Testis (tissue), 2 donors: Measurements from ENCODE around the gene MAP2K5.

ENCODE experiments used
- CTCF ChIP-seq, 3 experiments: fragments of 450-650 bp in 2 of 3; fragments of 200-600 bp in 1 of 3; sonication (generic) in 1 of 3; IDR thresholded peaks; one replicate each; pipeline ENCODE4 v1.5.1; 2016 to 2019; ENCODE audit warnings: antibody characterized with exemption in 3 of 3, mild to moderate bottlenecking in 2 of 3, moderate library complexity in 1 of 3
- POLR2A ChIP-seq: fragments of 450-650 bp; IDR thresholded peaks from one replicate; pipeline ENCODE4 v1.6.1; 2017; ENCODE audit warnings: antibody characterized with exemption, mild to moderate bottlenecking, moderate library complexity

- no peak for TF ChIP-seq CTCF (IDR thresholded peaks at IDR 0.05)
- no peak for TF ChIP-seq POLR2A
Measured at GRCh38 chr15:67720556-67721175, 178.2 kb downstream of the MAP2K5 start.
